IPS DF 4.7 (cell line): ENCODE measurements around the gene ACVRL1.

Experiments
- DNase-seq: peaks from one replicate; pipeline ENCODE4 v3.0.0-alpha.2; 2013; ENCODE audit warnings: low spot score; ENCODE audit errors: extremely low read depth

The ACVRL1 gene

DNA sequence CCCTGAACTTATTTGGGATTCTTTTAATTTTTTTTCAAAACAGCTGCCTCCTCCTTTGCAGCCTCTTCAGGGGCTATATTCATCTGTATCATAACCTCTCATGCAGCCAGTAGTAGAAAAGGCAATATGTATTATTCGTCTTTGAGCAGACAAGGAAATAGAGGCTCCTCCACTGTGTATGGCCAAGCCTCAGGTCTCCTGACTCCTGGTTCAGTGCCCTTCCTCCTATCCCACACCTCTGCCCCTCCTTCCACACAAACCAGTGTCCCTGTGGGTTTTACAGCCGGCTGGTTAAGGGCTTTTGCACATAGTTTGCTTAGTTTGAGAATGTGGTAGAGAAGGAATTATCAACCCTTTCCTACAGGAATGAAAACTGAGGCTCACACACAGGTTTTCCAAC, 8.8 kb upstream of the ACVRL1 start:
- DNase-seq, result no peak

DNA sequence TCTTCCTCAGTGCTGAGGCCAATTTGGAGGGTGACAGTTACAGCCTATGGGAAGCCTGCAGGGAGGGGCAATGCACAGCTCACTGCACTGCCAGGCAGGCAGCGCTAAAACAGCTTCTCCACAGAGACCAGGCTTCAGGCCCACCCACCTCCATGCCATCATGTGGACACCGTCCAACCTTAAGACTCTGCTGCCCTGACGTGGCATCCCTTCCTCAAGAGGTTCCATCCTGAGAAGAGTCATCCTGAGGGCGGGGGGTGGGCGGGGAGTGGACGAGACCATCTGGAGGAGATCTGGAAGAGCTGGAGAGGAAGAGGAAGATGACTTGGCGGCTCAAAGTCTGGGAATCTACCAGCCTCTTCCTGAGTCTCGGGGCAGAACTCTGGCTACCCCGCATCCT, 8.4 kb upstream of the ACVRL1 start:
- no peak for DNase-seq

DNA sequence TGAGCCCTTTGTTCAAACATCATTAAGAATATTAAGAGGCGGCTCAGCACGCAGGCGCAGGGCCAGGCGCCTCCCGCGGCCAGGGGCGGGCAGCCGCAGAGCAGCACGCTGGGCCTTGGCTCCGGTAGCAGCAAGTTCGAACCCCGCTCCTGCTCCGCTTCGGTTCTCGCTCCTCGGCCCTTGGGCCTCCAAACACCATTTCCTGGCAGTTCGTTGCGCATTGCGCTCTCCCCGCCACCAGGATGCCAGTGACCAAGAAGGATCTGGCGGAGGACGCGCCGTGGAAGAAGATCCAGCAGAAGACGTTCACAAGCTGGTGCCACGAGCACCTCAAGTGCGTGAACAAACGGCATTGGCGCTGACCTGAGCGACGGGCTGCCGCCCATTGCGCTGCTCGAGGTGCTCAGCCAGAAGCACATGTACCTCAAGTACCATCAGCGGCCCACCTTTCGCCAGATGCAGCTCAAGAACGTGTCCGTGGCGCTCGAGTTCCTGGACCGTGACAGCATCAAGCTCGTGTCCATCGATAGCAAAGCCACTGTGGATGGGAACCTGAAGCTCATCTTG, 6.9 kb upstream of the ACVRL1 start:
- DNase-seq, result no peak

DNA sequence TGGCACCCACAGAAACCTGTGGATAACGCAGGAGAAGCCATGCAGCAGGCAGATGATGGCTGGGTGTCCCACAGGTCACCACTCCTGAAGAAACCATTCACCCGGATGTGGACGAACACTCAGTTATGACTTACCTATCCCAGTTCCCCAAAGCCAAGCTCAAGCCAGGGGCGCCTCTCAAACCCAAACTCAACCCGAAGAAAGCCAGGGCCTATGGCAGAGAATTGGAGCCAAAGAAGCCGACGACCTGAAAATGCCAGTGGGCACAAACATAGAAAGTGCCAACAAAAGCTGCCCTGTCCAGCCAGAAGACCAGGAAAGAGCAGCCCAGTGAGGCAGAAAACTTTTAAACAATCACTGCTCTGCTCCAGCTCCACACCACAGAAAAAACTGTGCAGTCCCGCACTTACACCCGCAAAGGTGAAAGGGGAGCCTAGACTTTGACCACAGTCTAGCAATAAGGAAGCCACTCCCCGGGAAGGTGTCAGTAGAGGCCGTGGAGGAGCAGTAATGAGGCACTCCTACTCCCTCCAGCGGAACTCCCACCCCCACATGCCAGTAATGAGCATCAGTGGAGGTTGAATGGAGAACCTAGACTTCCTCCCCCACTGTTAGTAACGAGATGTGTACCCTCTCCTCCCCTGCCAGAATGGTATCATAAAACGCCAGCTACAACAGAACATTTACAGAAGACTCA, 6.0 kb upstream of the ACVRL1 start:
- no peak for DNase-seq

DNA sequence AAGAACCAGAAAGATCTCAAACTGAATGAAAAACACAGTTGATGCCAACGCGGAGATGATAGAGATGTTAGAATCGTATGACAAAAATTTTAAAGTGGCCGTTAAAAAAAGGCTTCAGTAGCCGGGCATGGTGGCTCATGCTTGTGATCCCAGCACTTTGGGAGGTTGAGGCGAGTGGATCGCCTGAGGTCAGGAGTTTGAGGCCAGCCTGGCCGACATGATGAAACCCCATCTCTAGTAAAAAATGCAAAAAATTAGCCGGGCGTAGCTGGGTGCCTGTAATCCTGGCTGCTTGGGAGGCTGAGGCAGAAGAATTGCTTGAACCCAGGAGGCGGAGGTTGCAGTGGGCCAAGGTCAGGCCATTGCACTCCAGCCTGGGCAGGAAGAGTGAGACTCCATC, 5.4 kb upstream of the ACVRL1 start:
- DNase-seq, result no peak

DNA sequence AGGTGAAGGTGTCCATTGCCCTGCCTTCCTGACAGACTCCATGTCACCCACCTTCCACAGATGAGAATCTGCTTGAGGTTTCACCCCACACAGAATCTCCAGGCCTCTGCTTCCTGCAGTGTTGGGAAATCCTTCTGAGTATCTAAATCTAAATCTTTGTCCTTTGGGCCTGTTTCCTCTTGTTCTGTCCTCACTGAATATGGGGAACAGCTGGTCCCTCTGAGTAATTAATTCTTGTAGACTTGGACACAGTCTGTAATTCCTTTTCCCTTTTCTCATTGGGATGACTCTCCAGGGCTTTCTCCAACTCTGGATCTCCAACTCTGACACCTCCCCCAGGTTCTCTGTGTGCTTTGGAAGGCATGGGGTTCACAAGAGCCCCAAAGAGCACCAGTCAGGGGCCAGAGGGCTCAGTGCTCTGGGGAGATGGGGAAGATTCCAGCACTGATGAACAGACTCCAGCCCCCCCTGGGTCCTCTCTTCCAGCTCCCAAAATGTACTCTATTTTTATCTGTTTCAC, 2.3 kb upstream of the ACVRL1 start:
- DNase-seq, result no peak

DNA sequence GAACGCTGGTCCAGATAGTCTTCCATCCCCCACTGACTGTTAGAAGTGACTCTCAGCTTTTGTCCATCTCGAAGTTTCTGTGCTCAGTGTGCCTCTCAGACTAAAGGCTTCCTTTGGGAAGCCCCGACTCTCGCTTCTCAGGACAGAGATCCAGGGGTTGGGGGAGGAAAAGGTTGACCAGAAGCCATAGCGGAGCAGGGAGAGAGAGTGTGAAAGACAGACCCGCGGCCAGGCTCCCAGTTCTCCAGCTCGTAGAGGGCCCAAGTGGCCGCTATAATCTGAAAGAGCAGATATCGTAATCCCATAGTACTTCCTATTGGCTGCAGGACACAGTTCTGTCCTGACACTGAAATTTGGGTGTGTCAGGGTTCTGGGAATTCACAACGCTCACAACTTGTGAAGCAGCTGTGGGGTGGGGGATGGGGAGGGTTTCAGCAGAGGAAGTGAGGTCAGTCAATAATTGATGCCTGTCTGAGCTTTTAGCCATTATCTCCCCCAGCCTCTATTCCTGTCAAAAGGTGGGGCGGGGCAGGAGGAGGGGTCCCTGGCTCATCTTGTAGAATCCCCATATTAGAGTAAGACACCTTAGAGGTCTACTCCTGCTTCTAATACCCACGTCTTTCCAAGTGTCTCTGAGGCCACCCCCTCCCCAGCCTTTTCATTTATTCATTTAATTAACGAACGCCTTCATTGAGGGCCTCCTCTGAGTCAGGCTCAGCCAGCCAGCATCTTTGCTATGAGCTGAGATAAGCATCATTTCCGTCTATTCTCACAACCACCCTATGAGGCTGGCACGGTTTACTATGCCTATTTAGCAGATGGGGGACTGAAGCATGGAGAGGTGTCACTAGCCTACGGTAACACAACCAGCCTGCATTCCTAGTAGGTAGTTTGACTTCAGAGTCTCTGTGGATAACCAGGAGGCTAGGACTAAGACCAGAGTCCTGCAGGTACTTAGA, 1.6 kb upstream of the ACVRL1 start:
- DNase-seq, result no peak

DNA sequence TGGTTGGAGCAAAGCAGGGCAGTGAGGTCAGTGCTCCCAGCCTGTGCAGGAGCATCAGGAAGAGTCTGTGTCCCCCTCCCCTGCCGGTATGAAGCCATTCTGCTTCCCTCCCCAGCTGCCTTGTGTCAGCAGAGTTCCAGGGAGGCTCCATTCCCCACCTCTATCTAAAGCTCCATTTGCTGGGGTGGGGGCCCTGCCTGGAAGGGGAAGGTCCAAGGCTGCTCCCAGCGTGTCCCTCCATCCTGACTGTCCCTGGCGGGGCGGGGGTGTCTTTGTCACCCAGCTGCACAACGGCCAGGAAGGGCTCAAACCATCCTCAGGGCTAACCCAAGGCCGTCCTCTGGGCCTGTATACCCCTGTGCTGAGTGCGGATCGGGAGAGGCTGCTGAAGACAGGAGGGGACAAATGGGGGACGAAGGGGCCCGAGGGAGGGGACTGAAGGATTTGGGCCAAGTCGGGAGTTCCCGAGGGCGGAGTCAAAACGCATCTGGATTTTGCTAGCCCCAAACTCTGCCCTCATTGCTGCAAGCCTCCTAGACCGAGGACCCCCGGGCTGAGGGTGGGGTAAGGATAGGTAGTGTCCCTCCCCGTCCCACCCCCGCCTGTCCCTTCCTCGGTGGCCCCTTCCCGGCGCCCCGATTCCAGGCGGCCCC, 748 bp upstream of the ACVRL1 start:
- no peak for DNase-seq

DNA sequence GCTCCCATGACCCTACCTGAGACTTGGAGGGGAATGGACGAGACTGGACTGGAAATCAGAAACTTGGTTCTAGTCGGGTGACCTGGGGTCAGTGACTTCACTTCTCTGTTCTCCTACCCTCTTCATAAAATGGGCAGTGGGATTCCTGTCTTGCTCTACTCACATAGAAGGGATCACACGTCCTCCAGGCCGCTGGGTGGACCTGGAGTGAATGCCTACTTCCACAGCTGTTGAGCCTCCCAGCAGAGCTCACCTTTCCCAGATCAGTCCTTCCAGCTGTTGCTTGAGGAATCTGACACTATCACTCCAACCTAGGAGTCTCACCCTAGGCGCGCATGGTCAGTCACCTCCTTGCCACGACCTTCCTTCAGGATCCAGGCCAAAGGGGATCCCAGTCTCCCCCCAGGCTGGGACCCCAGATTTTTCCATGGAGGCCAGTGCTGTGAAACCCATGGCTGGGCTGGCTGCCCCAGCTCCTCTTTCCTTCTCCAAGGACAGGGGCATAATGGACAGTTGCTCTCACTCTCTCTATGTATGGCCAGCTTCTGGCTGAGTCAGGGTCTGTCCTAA, 637 bp downstream of the ACVRL1 start:
- no peak for DNase-seq

DNA sequence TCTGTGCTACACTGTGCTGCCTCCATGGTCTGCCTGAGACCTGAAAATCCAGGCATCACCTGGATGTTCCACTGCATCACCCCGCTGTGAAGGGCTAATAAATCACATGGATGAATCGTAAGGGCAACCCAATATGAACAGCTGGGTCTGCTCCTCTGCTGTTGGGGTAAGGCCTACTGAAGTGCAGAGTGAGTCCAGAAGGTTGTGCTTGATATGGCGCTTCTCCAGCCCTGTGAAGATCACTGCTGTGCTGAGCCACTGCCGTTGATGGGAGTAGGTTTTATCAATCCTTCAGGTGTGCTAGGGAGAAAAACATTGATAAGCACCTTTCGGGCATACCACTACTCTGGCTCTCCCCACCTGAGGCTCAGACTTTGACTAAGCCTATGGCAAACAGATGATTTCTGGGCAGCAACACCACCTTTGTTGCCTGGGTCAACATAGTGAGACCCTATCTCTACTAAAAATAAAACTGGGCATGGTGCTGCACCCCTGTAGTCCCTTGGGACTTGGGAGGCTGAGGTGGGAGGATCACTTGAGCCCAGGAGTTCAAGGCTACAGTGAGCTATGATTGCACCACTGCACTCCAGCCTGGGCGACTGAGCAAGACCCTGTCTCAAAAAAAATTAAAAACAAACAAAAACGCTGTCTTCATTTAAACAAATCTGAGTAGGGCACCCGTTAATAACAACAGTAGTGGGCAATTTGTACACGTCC, 1.7 kb downstream of the ACVRL1 start:
- DNase-seq, result no peak

DNA sequence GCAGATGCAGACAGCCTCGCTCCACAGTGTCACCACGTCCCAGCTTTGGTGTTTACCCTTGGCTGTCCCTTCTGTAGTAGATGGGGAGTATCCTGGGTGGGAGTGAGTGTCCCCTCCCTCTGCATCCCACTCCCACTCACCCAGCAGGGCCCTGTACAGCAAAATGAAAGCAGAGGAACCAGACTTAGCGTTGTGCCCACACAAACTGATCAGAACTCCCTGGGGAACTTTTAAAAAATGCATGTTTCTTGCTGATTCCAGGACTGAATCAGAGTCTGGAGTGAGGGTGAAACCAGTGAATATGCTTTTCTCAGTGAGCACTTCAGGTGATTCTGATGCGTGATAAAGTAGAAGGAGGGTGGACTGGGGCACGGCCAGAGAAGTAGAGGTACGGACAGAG, 2.9 kb downstream of the ACVRL1 start:
- no peak for DNase-seq

DNA sequence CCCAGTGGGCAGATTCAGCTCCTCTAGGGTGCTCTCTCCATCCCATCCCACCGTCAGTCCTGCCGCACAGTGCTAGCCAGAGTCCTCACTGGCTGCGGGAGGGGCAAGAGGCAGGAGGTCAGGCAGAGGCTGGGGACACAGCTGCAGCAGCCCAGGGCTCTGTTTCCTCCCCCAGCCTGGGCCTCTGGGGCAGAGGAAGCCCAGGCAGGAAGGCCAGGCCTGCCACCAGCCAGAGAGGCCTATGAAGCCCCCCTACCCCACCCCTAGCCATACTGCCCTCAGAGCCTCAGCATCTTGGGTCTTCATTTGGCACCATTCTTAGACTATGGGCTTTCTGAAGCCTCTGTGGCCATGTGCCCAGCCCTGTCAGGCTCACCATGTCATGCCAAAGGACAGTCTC, 3.4 kb downstream of the ACVRL1 start:
- no peak for DNase-seq

DNA sequence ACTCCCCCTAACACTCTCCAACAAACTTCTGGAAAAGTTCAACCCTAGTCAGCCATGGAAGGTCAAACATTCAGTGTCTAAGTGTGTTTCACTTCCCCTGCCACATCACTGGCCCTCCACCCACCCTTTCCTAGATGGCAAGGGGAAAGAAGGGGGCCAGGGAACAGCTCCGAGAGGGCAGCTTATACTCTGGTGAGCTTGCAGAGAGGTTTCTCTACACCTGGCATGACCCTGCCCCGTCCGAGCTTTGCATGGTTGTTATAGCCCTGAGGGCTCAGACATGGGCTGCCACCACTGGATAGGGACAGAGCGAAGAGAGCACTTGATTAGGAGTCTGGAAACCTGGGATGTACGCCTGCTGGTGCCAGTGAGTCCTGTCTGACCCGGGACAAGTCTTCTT, 4.0 kb downstream of the ACVRL1 start:
- no peak for DNase-seq

DNA sequence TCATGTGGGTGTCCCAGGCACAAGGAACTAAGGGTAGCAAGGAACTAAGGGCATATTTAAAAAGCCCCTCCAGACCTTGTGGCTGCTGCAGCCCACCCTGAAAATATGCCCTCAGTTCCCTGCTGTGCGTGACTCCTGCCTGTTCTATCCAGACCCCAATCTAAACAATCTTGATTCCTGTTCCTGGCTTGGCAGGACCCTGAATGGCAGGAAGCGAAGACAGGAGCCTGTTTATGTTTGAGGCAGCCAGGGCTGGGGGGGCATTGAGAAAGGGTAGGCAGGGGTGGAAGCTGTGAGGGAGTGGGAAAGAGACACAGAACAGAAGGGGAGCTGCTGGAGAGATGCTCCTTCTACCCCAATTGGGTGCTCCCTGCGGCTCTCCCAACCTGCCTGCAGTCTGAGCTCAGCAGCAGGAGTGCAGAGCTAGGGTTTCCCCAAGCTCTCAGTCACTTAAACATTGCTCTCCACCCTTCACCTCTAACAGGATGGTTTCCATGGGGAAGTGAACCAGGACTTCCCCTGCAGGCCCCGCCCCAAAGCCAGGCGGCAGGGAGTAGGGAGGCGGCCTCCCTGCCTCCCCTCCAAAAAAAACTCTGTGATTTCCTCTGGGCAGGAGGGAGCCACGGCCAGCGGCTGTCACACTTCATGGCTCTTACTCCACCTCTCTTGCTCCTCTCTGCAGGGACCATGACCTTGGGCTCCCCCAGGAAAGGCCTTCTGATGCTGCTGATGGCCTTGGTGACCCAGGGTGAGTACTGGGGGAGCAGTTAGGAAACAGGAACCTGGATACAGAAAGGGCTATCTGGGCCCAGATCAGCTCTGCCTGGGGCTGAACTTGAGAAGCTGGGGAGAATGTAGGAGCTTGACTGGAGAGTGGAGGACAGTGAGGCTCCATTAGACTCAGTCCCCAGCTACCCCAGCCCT, 4.7 kb downstream of the ACVRL1 start:
- no peak for DNase-seq

DNA sequence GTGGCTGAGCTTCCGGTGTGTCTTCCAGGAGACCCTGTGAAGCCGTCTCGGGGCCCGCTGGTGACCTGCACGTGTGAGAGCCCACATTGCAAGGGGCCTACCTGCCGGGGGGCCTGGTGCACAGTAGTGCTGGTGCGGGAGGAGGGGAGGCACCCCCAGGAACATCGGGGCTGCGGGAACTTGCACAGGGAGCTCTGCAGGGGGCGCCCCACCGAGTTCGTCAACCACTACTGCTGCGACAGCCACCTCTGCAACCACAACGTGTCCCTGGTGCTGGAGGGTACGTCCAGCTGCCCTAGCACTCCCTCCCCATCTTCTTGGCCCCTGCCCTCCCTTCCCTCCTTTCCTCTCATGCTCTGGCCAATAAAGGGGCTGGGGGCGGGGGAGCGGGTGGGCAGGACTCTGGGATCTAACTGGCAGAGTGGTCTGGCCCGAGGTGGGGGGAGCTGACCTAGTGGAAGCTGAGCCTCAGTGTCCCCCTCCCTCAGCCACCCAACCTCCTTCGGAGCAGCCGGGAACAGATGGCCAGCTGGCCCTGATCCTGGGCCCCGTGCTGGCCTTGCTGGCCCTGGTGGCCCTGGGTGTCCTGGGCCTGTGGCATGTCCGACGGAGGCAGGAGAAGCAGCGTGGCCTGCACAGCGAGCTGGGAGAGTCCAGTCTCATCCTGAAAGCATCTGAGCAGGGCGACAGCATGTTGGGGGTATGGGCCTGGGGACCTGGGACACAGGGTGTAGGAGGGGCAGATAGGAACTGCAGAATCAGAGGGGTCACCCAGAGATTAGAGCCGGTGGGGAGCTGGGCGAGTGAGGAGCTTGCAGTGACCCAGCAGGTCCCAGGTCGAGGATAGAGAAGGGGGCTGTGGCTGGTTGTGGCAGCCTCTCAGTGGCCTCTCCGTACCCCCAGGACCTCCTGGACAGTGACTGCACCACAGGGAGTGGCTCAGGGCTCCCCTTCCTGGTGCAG, 6.0 kb downstream of the ACVRL1 start:
- no peak for DNase-seq

DNA sequence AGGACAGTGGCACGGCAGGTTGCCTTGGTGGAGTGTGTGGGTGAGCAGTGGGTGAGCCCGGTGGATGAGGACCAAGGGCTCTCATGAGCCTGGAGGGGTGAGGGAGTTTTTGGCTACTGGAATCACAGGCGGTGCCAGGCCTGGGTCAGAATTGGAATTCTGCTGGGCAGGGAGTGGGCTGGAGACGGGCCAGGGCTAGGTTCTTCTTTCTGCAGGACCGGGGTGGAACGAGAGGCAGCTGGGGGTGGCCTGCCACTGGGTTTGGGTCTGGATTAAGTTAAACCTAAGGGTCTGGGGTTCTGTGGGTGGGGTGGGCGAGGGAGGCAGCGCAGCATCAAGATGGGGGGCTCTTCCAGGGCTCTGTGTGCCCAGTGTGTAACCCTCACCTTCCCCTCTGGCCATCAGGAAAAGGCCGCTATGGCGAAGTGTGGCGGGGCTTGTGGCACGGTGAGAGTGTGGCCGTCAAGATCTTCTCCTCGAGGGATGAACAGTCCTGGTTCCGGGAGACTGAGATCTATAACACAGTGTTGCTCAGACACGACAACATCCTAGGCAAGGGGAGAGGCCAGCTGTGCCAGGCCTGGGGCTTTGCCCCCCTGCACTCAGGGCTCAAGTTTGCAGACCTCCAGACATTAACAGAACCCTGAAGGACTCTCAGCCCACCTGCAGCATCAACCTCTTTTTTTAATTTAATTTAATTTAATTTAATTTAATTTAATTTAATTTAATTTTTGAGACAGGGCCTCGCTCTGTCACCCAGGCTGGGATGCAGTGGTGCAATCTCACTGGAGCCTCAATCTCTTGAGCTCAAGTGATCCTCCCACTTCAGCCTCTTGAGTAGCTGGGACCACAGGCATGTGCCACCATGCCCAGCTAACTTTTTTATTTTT, 7.0 kb downstream of the ACVRL1 start:
- DNase-seq, result no peak

DNA sequence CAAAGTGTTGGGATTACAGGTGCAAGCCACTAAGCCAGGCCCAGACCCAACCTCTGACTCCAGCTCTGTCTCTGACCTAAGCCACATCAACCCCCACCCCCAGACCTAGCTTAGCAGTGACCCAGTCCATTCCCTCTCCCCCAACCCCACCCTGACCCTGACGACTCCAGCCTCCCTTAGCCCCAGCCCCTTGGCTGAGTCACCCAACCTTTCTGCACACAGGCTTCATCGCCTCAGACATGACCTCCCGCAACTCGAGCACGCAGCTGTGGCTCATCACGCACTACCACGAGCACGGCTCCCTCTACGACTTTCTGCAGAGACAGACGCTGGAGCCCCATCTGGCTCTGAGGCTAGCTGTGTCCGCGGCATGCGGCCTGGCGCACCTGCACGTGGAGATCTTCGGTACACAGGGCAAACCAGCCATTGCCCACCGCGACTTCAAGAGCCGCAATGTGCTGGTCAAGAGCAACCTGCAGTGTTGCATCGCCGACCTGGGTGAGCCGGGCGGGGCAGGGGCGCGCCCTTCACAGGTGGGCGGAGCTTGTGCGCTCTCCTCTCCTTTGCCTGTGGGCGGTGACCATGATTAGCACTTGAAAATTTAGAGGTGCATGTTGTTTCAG, 7.8 kb downstream of the ACVRL1 start:
- no peak for DNase-seq
